Right lobe of liver (tissue), 6 donors: ENCODE measurements around the gene CD4. TPM values are rescaled to one million over a fixed set of nuclear protein-coding genes. Genes with fewer than 3 reads are reported as not detected.

Experiments
- ATAC-seq, 4 donors: fragments of 200-7000 bp; cut with Tn5 transposase; one replicate each; pipeline ENCODE4 v1.9.1; 2020; ENCODE audit warnings: mild to moderate bottlenecking in 4 of 4, moderate library complexity in 4 of 4
- DNase-seq, 3 donors: peaks; one replicate each; pipeline ENCODE4 v3.0.0-alpha.2; 2020
- H3K27ac ChIP-seq, 3 donors: fragments of 200-600 bp; one replicate each; pipeline ENCODE4 v1.8.0; 2022
- H3K27me3 ChIP-seq, 2 donors: fragments of 200-600 bp; one replicate each; pipeline ENCODE4 v1.8.0; 2022
- H3K36me3 ChIP-seq, 4 donors: fragments of 200-600 bp; sonication (generic) in 1 of 4; one replicate each; pipeline versions ENCODE4 v1.5.1 to v1.8.0; 2017 to 2022; ENCODE audit warnings: control low read depth in 1 of 4
- H3K4me1 ChIP-seq, 4 donors: fragments of 200-600 bp; sonication (generic) in 1 of 4; one replicate each; pipeline versions ENCODE4 v1.5.1 to v1.8.0; 2017 to 2022; ENCODE audit warnings: control low read depth in 1 of 4
- H3K4me3 ChIP-seq, 3 donors: fragments of 200-600 bp; one replicate each; pipeline ENCODE4 v1.8.0; 2022
- H3K9me3 ChIP-seq, 4 donors: fragments of 200-600 bp; sonication (generic) in 1 of 4; one replicate each; pipeline versions ENCODE4 v1.5.1 to v1.8.0; 2017 to 2022; ENCODE audit warnings: control low read depth in 1 of 4
- POLR2A ChIP-seq: fragments of 450-650 bp; IDR thresholded peaks from one replicate; pipeline ENCODE4 v1.6.1; 2017; ENCODE audit warnings: antibody characterized with exemption, mild to moderate bottlenecking
- WGBS: methylation state at CpG from one replicate; pipeline ENCODE4 v1.1.6; 2018; ENCODE audit warnings: low coverage, low lambda C conversion rate; ENCODE audit not compliant: insufficient coverage; ENCODE audit errors: missing lambda C conversion rate; 5-methylcytosine and 5-hydroxymethylcytosine counted together
- intact Hi-C, 2 donors: fragments of 100-400 bp; cut with DNase I; formaldehyde crosslinking; loops; one replicate each; pipeline versions ENCODE4 v1.11.2 to v1.14.1; 2022
- total RNA-seq, 6 experiments: library from RNA; depleted of rRNA in 2 of 6; stranded (reverse); fragments of >200 nt in 2 of 6; fragmentation: NEBNext Ultra II Directional in 3 of 6; extraction: Animal tissue kit (Norgen Biotek cat#: 25700) in 3 of 6; gene quantifications; one replicate each; pipeline versions ENCODE4 v1.1.0 to v1.2.4, GENCODE V29; 2016 to 2023
- TF ChIP-seq, protein P1 (sequence below), 4 donors: fragments of 200-600 bp in 3 of 4; fragments of 450-650 bp in 1 of 4; IDR thresholded peaks; one replicate each; pipeline versions ENCODE4 v1.5.1 to v1.8.0; 2016 to 2022; ENCODE audit warnings: antibody characterized with exemption in 4 of 4, mild to moderate bottlenecking in 2 of 4
- donor health status: DM: no; HTN: yes; CAD: no.
- donor health status: DM: no; HTN: no; CAD: no.
- donor health status: DM: no; HTN: no; CAD: no.
- donor health status: DM: no; HTN: yes; CAD: no.
- donor health status: DM: no; HTN: yes; CAD: no.

CD4 gene
- total RNA-seq, 6 experiments from 2014 or later, result 10.0 to 41.6 (median 28.1) TPM

DNA sequence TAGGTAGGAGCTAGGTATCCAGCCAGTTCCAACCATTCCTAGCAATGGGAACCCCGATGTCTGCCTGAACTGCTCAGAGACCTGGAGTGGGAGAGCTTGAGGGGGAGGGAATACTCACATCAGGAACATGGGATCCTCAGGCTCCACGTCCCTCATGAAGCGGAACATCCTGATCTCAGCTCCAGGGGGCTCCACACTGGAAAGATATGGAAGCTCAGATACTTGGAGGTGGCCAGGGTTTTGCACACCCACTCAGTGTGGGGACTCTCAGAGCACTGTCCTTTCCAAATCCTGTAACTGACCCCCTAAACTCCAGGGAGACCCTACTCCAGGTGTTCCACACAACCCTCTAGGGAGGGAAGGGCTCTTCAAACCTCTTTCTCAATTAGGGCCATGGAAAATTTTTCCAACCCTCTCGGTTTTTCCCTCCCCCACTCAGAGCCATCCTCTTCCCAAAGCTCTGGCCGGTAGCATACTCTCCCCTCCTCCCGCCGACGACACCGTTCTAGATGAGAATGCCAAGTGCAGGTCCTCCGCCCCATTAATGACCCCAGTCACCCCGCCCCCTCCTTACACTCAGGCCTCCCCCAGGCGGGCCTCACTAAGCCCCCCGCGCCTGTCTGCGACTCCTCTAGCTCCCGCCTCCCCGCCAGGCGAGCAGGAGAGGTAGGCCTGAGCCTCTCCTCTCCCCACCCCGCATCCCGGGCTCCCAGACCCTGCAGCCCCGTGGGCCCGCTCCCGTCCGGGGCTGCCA lies 37.0 kb upstream of the CD4 start:
- intact Hi-C loops, result no loop called here
- H3K36me3 ChIP-seq, result peaks cover 0 to 46% (median 27%) of the 10 kb centered on the region in 4 donors
- 4% methylated on average over 17 of the region's 24 CpGs for WGBS
- ATAC-seq (peak; percentile 0 to 4 (median 2)), DNase-seq (peak in 1 of 3 donors; percentile 61)
- TF ChIP-seq POLR2A, result no peak
- TF ChIP-seq, protein P1, sequence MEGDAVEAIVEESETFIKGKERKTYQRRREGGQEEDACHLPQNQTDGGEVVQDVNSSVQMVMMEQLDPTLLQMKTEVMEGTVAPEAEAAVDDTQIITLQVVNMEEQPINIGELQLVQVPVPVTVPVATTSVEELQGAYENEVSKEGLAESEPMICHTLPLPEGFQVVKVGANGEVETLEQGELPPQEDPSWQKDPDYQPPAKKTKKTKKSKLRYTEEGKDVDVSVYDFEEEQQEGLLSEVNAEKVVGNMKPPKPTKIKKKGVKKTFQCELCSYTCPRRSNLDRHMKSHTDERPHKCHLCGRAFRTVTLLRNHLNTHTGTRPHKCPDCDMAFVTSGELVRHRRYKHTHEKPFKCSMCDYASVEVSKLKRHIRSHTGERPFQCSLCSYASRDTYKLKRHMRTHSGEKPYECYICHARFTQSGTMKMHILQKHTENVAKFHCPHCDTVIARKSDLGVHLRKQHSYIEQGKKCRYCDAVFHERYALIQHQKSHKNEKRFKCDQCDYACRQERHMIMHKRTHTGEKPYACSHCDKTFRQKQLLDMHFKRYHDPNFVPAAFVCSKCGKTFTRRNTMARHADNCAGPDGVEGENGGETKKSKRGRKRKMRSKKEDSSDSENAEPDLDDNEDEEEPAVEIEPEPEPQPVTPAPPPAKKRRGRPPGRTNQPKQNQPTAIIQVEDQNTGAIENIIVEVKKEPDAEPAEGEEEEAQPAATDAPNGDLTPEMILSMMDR (IDR thresholded peaks at IDR 0.05), result peak in 3 of 4 donors; percentile 13 to 15 (median 14)
- peak overlapping the region; percentile 87 to 99 (median 93) for H3K27ac ChIP-seq
- peak overlapping the region; percentile 85 to 98 (median 97) for H3K4me3 ChIP-seq
- peaks cover 0 to 21% (median 5%) of the 10 kb centered on the region in 4 donors for H3K4me1 ChIP-seq
- no peaks in the 10 kb centered on the region for H3K27me3 ChIP-seq
- no peaks in the 10 kb centered on the region for H3K9me3 ChIP-seq

DNA sequence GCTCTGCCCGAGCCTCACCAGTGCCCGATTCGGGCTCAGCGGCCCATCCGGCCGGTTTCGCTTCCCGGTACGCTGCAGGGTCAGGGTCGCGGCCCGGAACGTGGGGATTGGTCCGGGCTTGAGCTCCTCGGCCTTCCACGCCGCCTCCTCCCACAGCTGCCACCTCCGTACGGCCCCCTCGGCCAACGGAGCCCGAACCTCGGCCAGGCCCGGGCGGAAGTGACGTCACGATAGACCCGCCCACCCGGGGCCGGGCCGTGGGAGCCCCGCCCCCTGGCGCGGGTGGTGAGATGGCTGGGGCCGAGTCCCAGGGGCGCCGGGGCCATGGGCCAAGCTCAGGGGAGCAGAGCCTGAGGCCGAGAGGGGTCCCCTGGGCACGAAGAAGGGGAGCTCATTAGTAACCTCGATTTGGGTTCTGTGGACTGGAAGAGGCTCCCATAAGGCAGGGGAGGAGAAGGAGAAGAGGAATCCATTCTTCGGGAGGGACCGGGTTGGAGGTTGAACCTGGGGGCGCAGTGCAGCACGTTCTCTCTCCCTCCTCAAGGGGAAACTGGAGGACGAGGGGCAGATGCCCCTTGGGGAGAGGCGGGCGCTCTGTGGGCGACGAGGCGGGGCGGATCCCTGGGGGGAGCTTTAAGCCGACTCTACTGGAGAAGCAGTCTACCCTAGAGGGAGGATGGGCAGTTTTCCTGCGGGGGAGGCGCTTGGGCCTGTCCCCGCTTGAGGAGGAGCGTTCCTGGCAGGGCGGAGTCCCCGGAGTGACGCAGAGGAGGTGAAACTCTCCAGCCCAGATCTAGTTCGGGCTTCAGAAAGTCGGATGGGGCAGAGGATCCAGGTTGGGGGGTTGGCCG lies 36.2 kb upstream of the CD4 start, which contains the start of gene MLF2:
MLF2 (minus strand) TSS at position 221 of the 851 bp plus-strand sequence. CDS start 807 bp downstream, outside the sequence.
- H3K4me1 ChIP-seq, result peaks cover 0 to 21% (median 5%) of the 10 kb centered on the region in 4 donors
- peak within 1 kb of the TSS; percentile 85 to 98 (median 97) for H3K4me3 ChIP-seq
- no peaks in the 10 kb centered on the region for H3K27me3 ChIP-seq
- H3K27ac ChIP-seq, result peak within 1 kb of the TSS; percentile 87 to 99 (median 93)
- TF ChIP-seq, protein P1 (IDR thresholded peaks at IDR 0.05), result peak in 3 of 4 donors; percentile 94 to 99 (median 98)
- peak; percentile 95 for TF ChIP-seq POLR2A
- intact Hi-C loops, result no loop called here
- no peaks in the 10 kb centered on the region for H3K9me3 ChIP-seq
- DNase-seq (peak; percentile 99), ATAC-seq (peak; percentile 87 to 94 (median 88))
- WGBS, result 0% methylated on average over 37 of the region's 62 CpGs
- H3K36me3 ChIP-seq, result peaks cover 0 to 38% (median 23%) of the 10 kb centered on the region in 4 donors

DNA sequence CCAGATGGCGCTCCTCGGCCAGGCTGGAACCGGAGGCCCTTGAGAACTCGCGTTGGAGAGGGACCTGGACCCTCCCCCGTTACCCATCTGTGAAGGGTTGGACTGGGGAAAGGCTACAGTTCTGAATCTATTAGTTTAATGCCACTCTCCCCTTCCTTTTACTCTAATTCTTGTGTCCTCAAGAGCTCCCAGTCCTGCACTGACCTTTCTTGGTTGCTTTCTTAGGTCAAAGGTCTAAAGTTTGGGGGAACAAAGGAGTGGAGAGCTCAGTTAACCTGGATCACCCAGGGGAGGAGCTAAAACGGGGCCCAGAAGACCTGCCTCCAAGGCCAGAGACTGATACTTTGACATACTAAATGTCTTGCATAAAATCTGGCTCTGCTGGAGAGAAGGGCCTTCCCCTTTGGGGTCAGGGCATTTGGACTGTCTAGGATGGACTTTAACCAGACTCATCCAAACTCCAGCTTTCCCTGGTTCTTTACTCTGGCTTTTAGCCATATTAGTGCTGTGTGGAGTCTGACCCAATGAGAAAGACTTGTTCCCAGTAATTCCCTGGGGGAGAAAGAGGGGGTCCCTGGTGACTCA lies 35.5 kb upstream of the CD4 start:
- peak in 2 of 3 donors; percentile 75 to 85 for DNase-seq

More for the DNA sequence above, 35.5 kb upstream of the CD4 start:
- Histone ChIP-seq H3K9me3 (no peaks in the 10 kb centered on the region), H3K4me1 (peaks cover 0 to 21% (median 5%) of the 10 kb centered on the region in 4 donors), H3K4me3 (peak overlapping the region in 2 of 3 donors; percentile 23 to 85), H3K27me3 (no peaks in the 10 kb centered on the region), H3K27ac (peak overlapping the region; percentile 87 to 99 (median 93)), H3K36me3 (peaks cover 0 to 31% (median 17%) of the 10 kb centered on the region in 4 donors)
- WGBS, result 0% methylated on average over 7 of the region's 7 CpGs
- intact Hi-C loops, result no loop called here
- TF ChIP-seq POLR2A, result no peak
- TF ChIP-seq, protein P1 (IDR thresholded peaks at IDR 0.05), result peak in 2 of 4 donors; percentile 2 to 98
- ATAC-seq, result peak; percentile 59 to 74 (median 66)
